Tibial nerve (tissue), 4 donors: ENCODE data around the gene FRS2. TPM values are rescaled to one million over a fixed set of nuclear protein-coding genes. Genes with fewer than 3 reads are reported as not detected.

Experiments
- DNase-seq, 2 donors: peaks; one replicate each; pipeline ENCODE4 v3.0.0-alpha.2; 2019; ENCODE audit warnings: low spot score in 2 of 2
- H3K27ac ChIP-seq, 4 donors: fragments of 200-600 bp; sonication (generic) in 3 of 4; one replicate each; pipeline ENCODE4 v1.5.1; 2017 to 2019; ENCODE audit warnings: mild to moderate bottlenecking in 1 of 4
- H3K27me3 ChIP-seq, 2 donors: fragments of 200-600 bp; sonication (generic) in 1 of 2; one replicate each; pipeline versions ENCODE4 v1.5.1 to v1.6.0; 2017 to 2019
- H3K36me3 ChIP-seq, 3 donors: fragments of 200-600 bp; sonication (generic); one replicate each; pipeline ENCODE4 v1.5.1; 2018 to 2019
- H3K4me1 ChIP-seq, 4 donors: fragments of 200-600 bp; sonication (generic) in 3 of 4; one replicate each; pipeline ENCODE4 v1.5.1; 2017 to 2019
- H3K4me3 ChIP-seq, 4 donors: fragments of 200-600 bp; sonication (generic) in 3 of 4; one replicate each; pipeline ENCODE4 v1.5.1; 2017 to 2019; ENCODE audit warnings: mild to moderate bottlenecking in 1 of 4, moderate library complexity in 1 of 4
- H3K9me3 ChIP-seq, 4 donors: fragments of 200-600 bp; sonication (generic) in 3 of 4; one replicate each; pipeline ENCODE4 v1.5.1; 2017 to 2019
- EP300 ChIP-seq, 2 donors: sonication (generic); formaldehyde crosslinking; IDR thresholded peaks; one replicate each; pipeline ENCODE4 v1.6.1; 2017; ENCODE audit warnings: antibody characterized with exemption in 2 of 2, mild to moderate bottlenecking in 1 of 2
- POLR2A ChIP-seq, 2 donors: fragments of 450-650 bp; IDR thresholded peaks; one replicate each; pipeline ENCODE4 v1.6.1; 2017; ENCODE audit warnings: antibody characterized with exemption in 2 of 2, mild to moderate bottlenecking in 2 of 2, moderate library complexity in 2 of 2
- WGBS, 2 donors: methylation state at CpG; one replicate each; pipeline ENCODE4 v1.1.5; 2018; 5-methylcytosine and 5-hydroxymethylcytosine counted together
- total RNA-seq, 4 donors: library from RNA; depleted of rRNA; stranded (reverse); fragments of >200 nt; gene quantifications; one replicate each; pipeline ENCODE4 v1.1.0, GENCODE V29; 2016
- TF ChIP-seq, protein P1 (sequence below), 5 experiments: fragments of 200-600 bp in 3 of 5; fragments of 450-650 bp in 2 of 5; sonication (generic) in 3 of 5; IDR thresholded peaks; one replicate each; pipeline ENCODE4 v1.5.1; 2016 to 2019; ENCODE audit warnings: antibody characterized with exemption in 5 of 5, mild to moderate bottlenecking in 3 of 5, moderate library complexity in 2 of 5

The FRS2 gene
- total RNA-seq, 4 donors from 2014 or later: 51.7 to 113 (median 66.4) TPM

DNA sequence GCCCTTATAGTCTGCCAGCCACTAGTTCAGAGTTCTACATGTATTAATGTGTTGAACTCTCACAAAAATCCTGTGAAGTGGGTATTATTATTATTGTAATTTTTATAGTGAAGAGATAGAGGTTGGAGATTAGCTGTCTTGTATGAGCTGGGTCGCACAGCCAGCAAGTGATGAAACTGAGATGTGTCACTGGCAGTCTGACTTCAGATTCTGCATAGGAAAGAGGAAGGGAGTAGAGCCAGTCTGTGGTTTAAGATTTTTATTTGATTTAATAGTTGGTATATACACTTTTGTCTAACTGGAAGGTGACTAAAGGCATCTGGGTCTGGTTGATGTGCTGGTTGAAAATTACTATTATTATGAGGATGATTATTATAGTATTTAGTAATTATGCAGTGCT lies 5.8 kb upstream of the FRS2 start:
- no peak for DNase-seq
- no peak for TF ChIP-seq POLR2A (IDR thresholded peaks at IDR 0.05)
- TF ChIP-seq EP300 (IDR thresholded peaks at IDR 0.05): no peak
- TF ChIP-seq, protein P1, sequence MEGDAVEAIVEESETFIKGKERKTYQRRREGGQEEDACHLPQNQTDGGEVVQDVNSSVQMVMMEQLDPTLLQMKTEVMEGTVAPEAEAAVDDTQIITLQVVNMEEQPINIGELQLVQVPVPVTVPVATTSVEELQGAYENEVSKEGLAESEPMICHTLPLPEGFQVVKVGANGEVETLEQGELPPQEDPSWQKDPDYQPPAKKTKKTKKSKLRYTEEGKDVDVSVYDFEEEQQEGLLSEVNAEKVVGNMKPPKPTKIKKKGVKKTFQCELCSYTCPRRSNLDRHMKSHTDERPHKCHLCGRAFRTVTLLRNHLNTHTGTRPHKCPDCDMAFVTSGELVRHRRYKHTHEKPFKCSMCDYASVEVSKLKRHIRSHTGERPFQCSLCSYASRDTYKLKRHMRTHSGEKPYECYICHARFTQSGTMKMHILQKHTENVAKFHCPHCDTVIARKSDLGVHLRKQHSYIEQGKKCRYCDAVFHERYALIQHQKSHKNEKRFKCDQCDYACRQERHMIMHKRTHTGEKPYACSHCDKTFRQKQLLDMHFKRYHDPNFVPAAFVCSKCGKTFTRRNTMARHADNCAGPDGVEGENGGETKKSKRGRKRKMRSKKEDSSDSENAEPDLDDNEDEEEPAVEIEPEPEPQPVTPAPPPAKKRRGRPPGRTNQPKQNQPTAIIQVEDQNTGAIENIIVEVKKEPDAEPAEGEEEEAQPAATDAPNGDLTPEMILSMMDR (IDR thresholded peaks at IDR 0.05): no peak
- 83 to 90% methylated on average over 1 of the region's 1 CpG for WGBS, 2 donors

DNA sequence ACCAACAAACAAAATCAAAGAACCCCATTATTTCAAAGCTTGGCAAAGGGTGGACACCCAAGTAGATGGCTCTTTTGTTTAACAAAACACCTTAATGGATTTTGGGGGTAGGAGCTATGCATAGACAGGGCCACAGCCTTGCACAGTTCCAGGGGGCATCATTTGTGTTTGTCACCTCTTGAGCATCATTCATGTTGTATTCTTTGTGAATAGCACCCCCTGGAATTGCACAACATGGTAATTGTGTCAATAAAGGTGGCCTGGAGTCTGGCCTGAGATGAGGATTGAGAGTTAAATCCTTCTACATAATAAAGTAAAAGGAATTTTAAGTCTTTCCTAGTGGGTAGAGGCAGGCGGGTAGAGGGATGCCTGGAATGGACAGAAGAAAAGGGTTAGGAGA lies 3.3 kb upstream of the FRS2 start:
- no peak for TF ChIP-seq POLR2A (IDR thresholded peaks at IDR 0.05)
- TF ChIP-seq, protein P1 (IDR thresholded peaks at IDR 0.05): no peak
- TF ChIP-seq EP300 (IDR thresholded peaks at IDR 0.05): no peak
- no peak for DNase-seq
- no peaks in the 10 kb centered on the region for H3K9me3 ChIP-seq
- H3K4me3 ChIP-seq: no peak overlapping the region
- H3K36me3 ChIP-seq: no peaks in the 10 kb centered on the region
- no peak overlapping the region for H3K27ac ChIP-seq
- peaks cover 6 to 29% (median 9%) of the 10 kb centered on the region in 4 donors for H3K4me1 ChIP-seq
- 54 to 63% methylated on average over 1 of the region's 1 CpG for WGBS, 2 donors
- no peaks in the 10 kb centered on the region for H3K27me3 ChIP-seq

More for the DNA sequence above, 5.8 kb upstream of the FRS2 start:
- H3K9me3 ChIP-seq: no peaks in the 10 kb centered on the region
- no peak overlapping the region for H3K4me3 ChIP-seq
- peaks cover 0 to 16% (median 0%) of the 10 kb centered on the region in 4 donors for H3K4me1 ChIP-seq
- H3K27me3 ChIP-seq: no peaks in the 10 kb centered on the region
- H3K36me3 ChIP-seq: no peaks in the 10 kb centered on the region
- no peak overlapping the region for H3K27ac ChIP-seq

DNA sequence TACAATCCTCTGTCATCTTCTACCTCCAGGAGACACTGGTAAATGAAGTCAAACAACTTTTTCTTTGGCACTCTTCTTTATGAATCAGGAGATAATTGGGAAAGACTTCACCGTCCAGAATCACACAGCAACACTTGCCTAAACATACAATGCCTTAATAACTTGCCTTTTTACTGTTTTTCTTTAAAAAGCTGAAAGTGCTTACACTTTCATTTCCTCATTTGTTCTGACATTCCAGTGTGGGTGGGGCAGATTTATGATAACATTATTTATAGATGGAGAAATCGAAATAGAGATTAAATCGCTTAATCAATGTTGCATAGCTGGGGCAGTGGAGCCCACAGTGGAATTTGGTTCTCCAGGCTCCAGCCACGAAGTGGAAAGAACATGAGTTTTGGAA lies 2.8 kb upstream of the FRS2 start:
- WGBS, 2 donors: 52 to 60% methylated on average over 4 of the region's 4 CpGs

DNA sequence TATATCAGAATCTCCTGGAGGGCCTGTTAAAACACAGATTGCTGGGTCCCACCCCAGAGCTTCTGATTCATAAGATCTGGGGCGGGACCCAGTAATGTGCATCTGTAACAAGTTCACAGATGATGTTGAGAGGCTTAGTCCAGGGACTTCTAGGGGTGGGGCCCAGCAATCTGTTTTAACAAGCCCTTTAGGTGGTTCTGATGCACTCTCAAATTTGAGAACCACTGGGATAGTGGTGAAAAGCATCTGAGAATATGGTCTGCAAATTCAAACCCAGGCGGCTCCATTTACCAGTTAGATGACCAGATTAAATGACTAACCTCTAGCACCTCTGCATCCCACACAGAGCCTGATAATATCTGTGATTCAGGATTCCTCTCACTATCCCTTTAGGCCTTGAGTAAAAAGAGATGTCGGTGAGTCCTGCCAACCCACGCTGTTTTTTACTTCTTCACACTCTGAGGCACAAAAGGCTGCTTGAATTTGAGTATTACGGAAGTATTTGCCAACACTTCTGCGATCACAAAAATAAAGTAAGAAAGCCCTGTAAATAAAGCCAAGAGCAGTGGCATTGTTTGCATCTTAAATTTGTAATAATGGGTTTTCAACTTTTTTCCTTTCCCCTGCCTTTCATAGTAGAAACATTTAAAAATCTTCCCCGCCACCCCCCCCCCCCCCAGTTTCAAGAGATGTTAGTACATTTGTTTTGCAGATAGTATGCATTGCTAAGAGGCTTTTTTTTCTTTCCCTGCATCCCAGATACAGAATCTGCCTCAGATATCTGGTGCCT lies 1.8 kb upstream of the FRS2 start:
- WGBS, 2 donors: 53 to 68% methylated on average over 7 of the region's 7 CpGs
- peak overlapping the region in 1 of 4 donors; percentile 39 for H3K27ac ChIP-seq
- no peak for DNase-seq
- peaks cover 7 to 45% (median 12%) of the 10 kb centered on the region in 4 donors for H3K4me1 ChIP-seq
- no peaks in the 10 kb centered on the region for H3K27me3 ChIP-seq
- H3K4me3 ChIP-seq: no peak overlapping the region
- TF ChIP-seq, protein P1 (IDR thresholded peaks at IDR 0.05): no peak
- no peak for TF ChIP-seq POLR2A (IDR thresholded peaks at IDR 0.05)
- no peak for TF ChIP-seq EP300 (IDR thresholded peaks at IDR 0.05)
- no peaks in the 10 kb centered on the region for H3K9me3 ChIP-seq
- no peaks in the 10 kb centered on the region for H3K36me3 ChIP-seq

More for the DNA sequence above, 2.8 kb upstream of the FRS2 start:
- H3K36me3 ChIP-seq: no peaks in the 10 kb centered on the region
- H3K27me3 ChIP-seq: no peaks in the 10 kb centered on the region
- H3K4me3 ChIP-seq: no peak overlapping the region
- H3K27ac ChIP-seq: no peak overlapping the region
- no peaks in the 10 kb centered on the region for H3K9me3 ChIP-seq
- no peak for TF ChIP-seq POLR2A (IDR thresholded peaks at IDR 0.05)
- TF ChIP-seq EP300 (IDR thresholded peaks at IDR 0.05): no peak
- TF ChIP-seq, protein P1 (IDR thresholded peaks at IDR 0.05): no peak
- DNase-seq: no peak
- peaks cover 7 to 34% (median 11%) of the 10 kb centered on the region in 4 donors for H3K4me1 ChIP-seq

DNA sequence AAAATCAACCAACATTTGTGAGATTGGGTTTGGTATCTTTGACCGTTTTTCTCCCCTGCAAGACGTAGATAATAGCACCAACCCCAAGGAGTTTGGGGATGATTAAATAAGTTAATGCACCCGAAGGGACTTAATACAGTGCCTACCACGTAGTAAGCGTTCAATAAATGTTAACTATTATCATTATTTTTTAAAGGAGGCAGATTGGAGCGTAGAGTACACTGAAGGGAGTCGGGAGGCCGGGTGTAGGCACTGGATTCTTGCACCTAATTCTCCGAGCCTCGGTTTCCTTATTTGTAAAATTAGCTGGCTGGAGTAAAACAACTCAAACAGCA lies 367 bp upstream of the FRS2 start:
- WGBS, 2 donors: 8 to 10% methylated on average over 10 of the region's 10 CpGs
- no peak for DNase-seq
- no peaks in the 10 kb centered on the region for H3K36me3 ChIP-seq
- peak overlapping the region; percentile 63 to 97 (median 96) for H3K27ac ChIP-seq
- H3K4me1 ChIP-seq: peaks cover 7 to 59% (median 22%) of the 10 kb centered on the region in 4 donors
- H3K4me3 ChIP-seq: peak overlapping the region; percentile 54 to 100 (median 87)
- TF ChIP-seq POLR2A (IDR thresholded peaks at IDR 0.05) (no peak), EP300 (IDR thresholded peaks at IDR 0.05) (no peak)
- TF ChIP-seq, protein P1 (IDR thresholded peaks at IDR 0.05): no peak
- no peaks in the 10 kb centered on the region for H3K9me3 ChIP-seq
- no peaks in the 10 kb centered on the region for H3K27me3 ChIP-seq
